Mammary epithelial cell (primary cell): Measurements from ENCODE around the gene SLMAP.

ENCODE experiments used
- CTCF ChIP-seq, 2 donors: IDR thresholded peaks in 1 of 2; conservative IDR thresholded peaks in 1 of 2; 2 replicates each; pipeline ENCODE4 v1.5.1; 2011 to 2012; ENCODE audit warnings: inconsistent platforms in 2 of 2, low read length in 2 of 2, mild to moderate bottlenecking in 2 of 2, control low read depth in 1 of 2, low read depth in 1 of 2; ENCODE audit not compliant: insufficient read depth in 1 of 2; ENCODE audit errors: extremely low read depth in 1 of 2
- EZH2 ChIP-seq: IDR thresholded peaks from 2 replicates; pipeline ENCODE4 v1.6.1; 2012; ENCODE audit warnings: low read length, inconsistent platforms, borderline replicate concordance

- TF ChIP-seq CTCF (conservative IDR thresholded peaks at IDR 0.05 in 1 of 2, IDR thresholded peaks at IDR 0.05 in 1 of 2; ENCODE audit: extremely low read depth in 1 of 2, insufficient read depth in 1 of 2, low read depth in 1 of 2, low read length in 2 of 2), result no peak
- no peak for TF ChIP-seq EZH2
Measured at GRCh38 chr3:57743496-57743895, 12.6 kb upstream of the SLMAP start.
